ENCODE data around the gene AFG3L2. TPM values are rescaled to one million over a fixed set of nuclear protein-coding genes. Genes with fewer than 3 reads are reported as not detected.

Gene AFG3L2
- total RNA-seq, 2 donors from 2014 or later, result 60.1 to 91.9 TPM

DNA sequence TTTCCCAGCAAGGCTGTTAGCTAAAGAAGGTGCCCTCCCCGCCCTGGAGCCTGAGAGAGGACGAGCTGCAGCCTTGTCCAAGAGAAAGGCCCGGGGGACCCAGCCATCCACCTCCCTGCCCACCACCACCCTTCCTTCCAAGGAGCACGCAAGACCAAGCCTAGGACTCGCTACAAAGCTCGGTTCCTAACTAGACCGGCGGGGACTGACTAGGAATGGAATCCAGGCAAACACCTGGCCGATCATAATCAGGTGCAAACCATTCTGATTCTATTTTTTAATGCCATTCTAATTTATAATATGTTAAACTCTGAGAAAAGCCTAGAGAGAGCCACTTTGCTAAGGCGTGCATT, 88.6 kb downstream of the AFG3L2 start:
- Histone ChIP-seq H3K9me3 (no peaks in the 10 kb centered on the region), H3K36me3 (no peaks in the 10 kb centered on the region), H3K4me3 (peak overlapping the region; percentile 37 to 58), H3K4me1 (peaks cover 0 to 22% of the 10 kb centered on the region in 2 donors), H3K27ac (peak overlapping the region; percentile 83 to 89), H3K27me3 (no peaks in the 10 kb centered on the region)
- no peak for TF ChIP-seq CTCF (IDR thresholded peaks at IDR 0.05)
- DNase-seq (ENCODE audit: low spot score), result no peak

DNA sequence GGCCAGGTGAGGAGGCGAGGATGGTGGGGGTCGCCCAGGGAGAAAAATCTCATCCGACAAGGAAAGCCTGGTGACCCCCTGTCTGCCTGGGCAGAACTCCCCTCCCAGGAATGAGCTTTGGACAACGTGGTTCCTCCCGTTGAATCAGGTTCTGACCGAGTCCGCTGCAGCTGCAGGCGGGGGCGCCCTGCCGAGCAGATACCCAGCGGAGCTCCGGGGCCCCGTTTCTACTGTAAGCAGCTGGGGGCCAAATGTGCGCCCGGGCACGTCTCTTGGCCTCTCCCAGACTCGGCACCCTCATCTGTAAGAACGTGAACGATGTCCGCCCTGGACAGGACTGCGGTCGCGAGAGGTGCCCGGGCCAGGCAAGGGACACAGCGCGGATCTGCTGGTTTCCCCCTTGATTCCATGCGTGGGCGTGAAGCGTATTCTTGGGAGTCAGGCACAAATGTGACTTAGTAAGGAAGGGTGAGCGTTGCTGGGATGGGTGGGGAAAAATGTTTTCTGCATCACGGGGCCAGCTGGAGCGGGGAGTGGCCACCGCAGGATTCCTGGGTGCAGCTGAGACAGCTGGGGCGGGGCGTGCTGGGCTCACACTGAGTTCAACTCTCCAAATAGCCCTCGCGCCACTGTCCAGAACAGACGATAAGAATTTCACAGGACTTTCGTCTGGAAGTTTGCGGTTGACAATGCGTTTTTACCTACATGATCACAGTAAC, 89.2 kb downstream of the AFG3L2 start:
- TF ChIP-seq CTCF (IDR thresholded peaks at IDR 0.05), result no peak
- DNase-seq (ENCODE audit: low spot score), result peak; percentile 88
- Histone ChIP-seq H3K9me3 (no peaks in the 10 kb centered on the region), H3K27ac (peak overlapping the region; percentile 83 to 89), H3K36me3 (no peaks in the 10 kb centered on the region), H3K4me1 (peaks cover 0 to 22% of the 10 kb centered on the region in 2 donors), H3K4me3 (peak overlapping the region; percentile 37 to 58), H3K27me3 (no peaks in the 10 kb centered on the region)

DNA sequence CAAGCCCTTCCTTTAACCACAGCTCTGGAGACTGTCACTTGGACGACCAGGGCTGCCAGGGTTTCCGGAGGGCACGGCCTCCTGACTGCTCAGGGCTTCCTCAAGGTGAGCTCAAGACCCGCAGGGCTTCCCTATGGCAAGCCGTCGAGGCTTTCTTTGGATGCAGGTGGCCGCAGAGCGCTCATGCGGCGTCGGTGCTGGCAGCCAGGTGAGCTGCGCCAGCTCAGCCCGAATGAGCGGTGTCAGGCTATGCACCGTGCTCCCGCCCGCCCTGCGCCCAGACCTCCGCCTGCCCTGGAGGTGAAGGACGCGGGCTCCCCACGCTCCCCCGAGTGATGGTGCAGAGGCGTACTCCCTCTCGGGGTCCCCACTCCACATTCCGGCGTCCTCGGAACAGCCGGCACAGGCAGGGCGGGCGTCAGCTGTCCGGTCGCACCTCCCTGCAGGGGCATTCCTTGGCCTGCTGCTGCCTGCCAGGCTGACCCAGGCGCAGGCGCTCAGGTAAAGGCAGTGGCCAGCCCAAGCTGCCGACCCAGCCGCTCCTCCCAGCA, 89.8 kb downstream of the AFG3L2 start:
- Histone ChIP-seq H3K27me3 (no peaks in the 10 kb centered on the region), H3K4me1 (peaks cover 0 to 27% of the 10 kb centered on the region in 2 donors), H3K9me3 (no peaks in the 10 kb centered on the region), H3K27ac (peak overlapping the region; percentile 83 to 89), H3K4me3 (peak overlapping the region; percentile 37 to 58), H3K36me3 (no peaks in the 10 kb centered on the region)
- no peak for DNase-seq (ENCODE audit: low spot score)
- no peak for TF ChIP-seq CTCF (IDR thresholded peaks at IDR 0.05)

DNA sequence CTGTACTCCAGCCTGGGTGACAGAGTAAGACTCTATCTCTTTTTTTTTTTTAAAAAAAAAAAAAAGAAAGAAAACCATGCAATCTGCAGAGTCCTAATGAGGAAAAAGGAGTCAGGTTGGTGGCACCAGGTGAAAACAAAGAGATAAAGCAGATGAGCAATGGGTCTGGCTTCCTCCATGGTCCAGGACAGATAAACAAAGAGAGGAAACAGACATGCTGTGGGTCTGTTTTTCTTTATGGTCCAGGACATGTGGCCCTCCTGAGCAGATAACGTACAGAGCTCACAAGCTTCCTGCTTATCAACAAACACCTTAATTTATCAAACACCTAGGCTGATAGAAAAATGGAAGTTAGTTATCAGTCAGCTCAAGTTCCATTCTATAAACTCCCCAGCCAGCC, 93.4 kb downstream of the AFG3L2 start:
- Histone ChIP-seq H3K27me3 (no peaks in the 10 kb centered on the region), H3K27ac (peak overlapping the region; percentile 96 to 100), H3K36me3 (no peaks in the 10 kb centered on the region), H3K9me3 (no peaks in the 10 kb centered on the region), H3K4me1 (peaks cover 0 to 44% of the 10 kb centered on the region in 2 donors), H3K4me3 (no peak overlapping the region)
- TF ChIP-seq CTCF (IDR thresholded peaks at IDR 0.05), result no peak
- no peak for DNase-seq (ENCODE audit: low spot score)

- H3K36me3 ChIP-seq, result no peaks in the 10 kb centered on the region
- H3K27me3 ChIP-seq, result no peaks in the 10 kb centered on the region
- H3K4me1 ChIP-seq, result peaks cover 0 to 44% of the 10 kb centered on the region in 2 donors
- TF ChIP-seq CTCF (IDR thresholded peaks at IDR 0.05), result peak in 1 of 2 donors; percentile 45
- no peak overlapping the region for H3K4me3 ChIP-seq
- H3K9me3 ChIP-seq, result no peaks in the 10 kb centered on the region
- peak overlapping the region; percentile 96 to 100 for H3K27ac ChIP-seq
- no peak for DNase-seq (ENCODE audit: low spot score)
These were observed 93.8 kb downstream of the AFG3L2 start for GRCh38 chr18:12283256-12283655.

Measured in right atrium auricular region (tissue), 2 donors.